ENCODE results near the gene EDNRA. TPM values are rescaled to one million over a fixed set of nuclear protein-coding genes. Genes with fewer than 3 reads are reported as not detected.

EDNRA gene
- total and polyA plus RNA-seq, 4 donors = 3.7 to 99.7 (median 11.1) TPM

- 81 to 82% methylated on average over 6 of the region's 6 CpGs for WGBS, 2 donors
- Histone ChIP-seq H3K27ac (ENCODE audit: low read depth in 1 of 2, low read length in 1 of 2) (no peak overlapping the region), H3K4me3 (no peak overlapping the region), H3K9me3 (ENCODE audit: control insufficient read depth in 4 of 4, insufficient read depth in 3 of 4, low read length in 3 of 4) (no peaks in the 10 kb centered on the region), H3K9ac (ENCODE audit: insufficient read depth in 1 of 2, low read length in 2 of 2) (no peak overlapping the region), H3K36me3 (ENCODE audit: control insufficient read depth in 4 of 4, insufficient read depth in 4 of 4, low read length in 4 of 4) (peaks cover 0 to 10% (median 2%) of the 10 kb centered on the region in 4 donors), H3K27me3 (ENCODE audit: control insufficient read depth in 3 of 3, insufficient read depth in 3 of 3, low read length in 2 of 3) (no peaks in the 10 kb centered on the region), H3K4me1 (ENCODE audit: control insufficient read depth in 5 of 5, insufficient read depth in 5 of 5, low read length in 5 of 5) (peaks cover 0 to 18% (median 8%) of the 10 kb centered on the region in 5 donors)
- no peak for TF ChIP-seq CTCF (IDR thresholded peaks at IDR 0.05; ENCODE audit: control extremely low read depth, extremely low read depth)
- DNase-seq (no peak), ATAC-seq (ENCODE audit: insufficient read depth, low FRiP score) (no peak)
Observed at GRCh38 chr4:147513952-147514351, 33.1 kb downstream of the EDNRA start.

- no peaks in the 10 kb centered on the region for H3K9me3 ChIP-seq (ENCODE audit: control insufficient read depth in 4 of 4, insufficient read depth in 3 of 4, low read length in 3 of 4)
- TF ChIP-seq CTCF (IDR thresholded peaks at IDR 0.05; ENCODE audit: control extremely low read depth, extremely low read depth) = no peak
- H3K36me3 ChIP-seq (ENCODE audit: control insufficient read depth in 4 of 4, insufficient read depth in 4 of 4, low read length in 4 of 4) = peaks cover 0 to 12% (median 0%) of the 10 kb centered on the region in 4 donors
- no peak overlapping the region for H3K4me3 ChIP-seq
- H3K27ac ChIP-seq (ENCODE audit: low read depth in 1 of 2, low read length in 1 of 2) = no peak overlapping the region
- H3K27me3 ChIP-seq (ENCODE audit: control insufficient read depth in 3 of 3, insufficient read depth in 3 of 3, low read length in 2 of 3) = no peaks in the 10 kb centered on the region
- ATAC-seq (ENCODE audit: insufficient read depth, low FRiP score) = no peak
- peaks cover 0 to 18% (median 5%) of the 10 kb centered on the region in 5 donors for H3K4me1 ChIP-seq (ENCODE audit: control insufficient read depth in 5 of 5, insufficient read depth in 5 of 5, low read length in 5 of 5)
- DNase-seq = no peak
- H3K9ac ChIP-seq (ENCODE audit: insufficient read depth in 1 of 2, low read length in 2 of 2) = no peak overlapping the region
- whole genome bisulfite sequencing, 2 donors = 89 to 94% methylated on average over 1 of the region's 1 CpG
Observed at GRCh38 chr4:147515220-147515936, 34.5 kb downstream of the EDNRA start.

- Histone ChIP-seq H3K4me1 (ENCODE audit: control insufficient read depth in 5 of 5, insufficient read depth in 5 of 5, low read length in 5 of 5) (peaks cover 0 to 18% (median 5%) of the 10 kb centered on the region in 5 donors), H3K9me3 (ENCODE audit: control insufficient read depth in 4 of 4, insufficient read depth in 3 of 4, low read length in 3 of 4) (no peaks in the 10 kb centered on the region), H3K27me3 (ENCODE audit: control insufficient read depth in 3 of 3, insufficient read depth in 3 of 3, low read length in 2 of 3) (no peaks in the 10 kb centered on the region), H3K36me3 (ENCODE audit: control insufficient read depth in 4 of 4, insufficient read depth in 4 of 4, low read length in 4 of 4) (peaks cover 0 to 12% (median 1%) of the 10 kb centered on the region in 4 donors), H3K9ac (ENCODE audit: insufficient read depth in 1 of 2, low read length in 2 of 2) (no peak overlapping the region), H3K4me3 (no peak overlapping the region), H3K27ac (ENCODE audit: low read depth in 1 of 2, low read length in 1 of 2) (no peak overlapping the region)
- no peak for TF ChIP-seq CTCF (IDR thresholded peaks at IDR 0.05; ENCODE audit: control extremely low read depth, extremely low read depth)
- ATAC-seq (ENCODE audit: insufficient read depth, low FRiP score) (no peak), DNase-seq (no peak)
- 23 to 43% methylated on average over 1 of the region's 1 CpG for WGBS, 2 donors
Observed at GRCh38 chr4:147516133-147516532, 35.2 kb downstream of the EDNRA start.

Data from lung (tissue), 12 donors.